Psoas muscle (tissue), 8 donors: ENCODE measurements around the gene CRY1. TPM values are rescaled to one million over a fixed set of nuclear protein-coding genes. Genes with fewer than 3 reads are reported as not detected.

ENCODE experiments used
- ATAC-seq, 4 donors: fragments of 200-7000 bp; cut with Tn5 transposase; one replicate each; pipeline ENCODE4 v1.9.1; 2020; ENCODE audit warnings: moderate library complexity in 3 of 4, mild to moderate bottlenecking in 2 of 4
- DNase-seq, 2 donors: peaks; one replicate each; pipeline ENCODE4 v3.0.0-alpha.2; 2020
- H3K27ac ChIP-seq: fragments of 200-600 bp; one replicate; pipeline ENCODE4 v1.8.0; 2022
- H3K27me3 ChIP-seq, 3 donors: fragments of 200-600 bp in 1 of 3; one replicate each; pipeline versions ENCODE4 v1.6.1 to v1.8.0; 2013 to 2022; ENCODE audit warnings: low read length in 2 of 3, mild to moderate bottlenecking in 2 of 3, moderate library complexity in 1 of 3; ENCODE audit not compliant: insufficient read depth in 3 of 3
- H3K36me3 ChIP-seq, 2 donors: fragments of 200-600 bp in 1 of 2; one replicate each; pipeline versions ENCODE4 v1.6.1 to v1.8.0; 2013 to 2022; ENCODE audit warnings: low read depth in 1 of 2, mild to moderate bottlenecking in 1 of 2, moderate library complexity in 1 of 2; ENCODE audit not compliant: insufficient read depth in 1 of 2
- H3K4me1 ChIP-seq: fragments of 200-600 bp; one replicate; pipeline ENCODE4 v1.8.0; 2022
- H3K4me3 ChIP-seq: fragments of 200-600 bp; one replicate; pipeline ENCODE4 v1.8.0; 2022; ENCODE audit warnings: mild to moderate bottlenecking
- H3K9me3 ChIP-seq: fragments of 200-600 bp; one replicate; pipeline ENCODE4 v1.8.0; 2022
- WGBS, 3 donors: extraction: QIAGEN DNeasy Blood & Tissue Kit; methylation state at CpG; one replicate each; pipeline versions ENCODE4 v1.1.6 to v1.1.7; 2013; 5-methylcytosine and 5-hydroxymethylcytosine counted together
- intact Hi-C, 2 donors: fragments of 100-400 bp; cut with DNase I; formaldehyde crosslinking; loops; one replicate each; pipeline versions ENCODE4 v1.11.0 to v1.14.2; 2022
- polyA plus RNA-seq, 3 donors: library from polyadenylated mRNA; stranded (reverse); fragments of 200-250 nt; gene quantifications; one replicate each; pipeline ENCODE4 v1.2.3, GENCODE V29; 2013
- total RNA-seq, 4 donors: library from RNA; stranded (reverse); fragmentation: NEBNext Ultra II Directional in 2 of 4; extraction: Animal tissue kit (Norgen Biotek cat#: 25700) in 2 of 4; gene quantifications; one replicate each; pipeline versions ENCODE4 v1.2.1 to v1.2.4, GENCODE V29; 2021 to 2023
- TF ChIP-seq, protein P1 (sequence below): fragments of 200-600 bp; IDR thresholded peaks from one replicate; pipeline ENCODE4 v1.8.0; 2022; ENCODE audit warnings: antibody characterized with exemption
- donor health status: healthy with polysubstance abuse.
- donor health status: DM: no; HTN: no; CAD: no; lungs with moderate emphysema.
- donor health status: Bipolar disorder and iron deficiency.
- donor health status: healthy.
- donor health status: DM: yes; HTN: yes; CAD: no.
- donor health status: DM: no; HTN: no; CAD: no.
- donor health status: DM: no; HTN: no; CAD: no.
- donor health status: DM: yes; HTN: yes; CAD: no.

Gene CRY1
- total and polyA plus RNA-seq, 7 donors = 8.8 to 23.3 (median 11.6) TPM

DNA sequence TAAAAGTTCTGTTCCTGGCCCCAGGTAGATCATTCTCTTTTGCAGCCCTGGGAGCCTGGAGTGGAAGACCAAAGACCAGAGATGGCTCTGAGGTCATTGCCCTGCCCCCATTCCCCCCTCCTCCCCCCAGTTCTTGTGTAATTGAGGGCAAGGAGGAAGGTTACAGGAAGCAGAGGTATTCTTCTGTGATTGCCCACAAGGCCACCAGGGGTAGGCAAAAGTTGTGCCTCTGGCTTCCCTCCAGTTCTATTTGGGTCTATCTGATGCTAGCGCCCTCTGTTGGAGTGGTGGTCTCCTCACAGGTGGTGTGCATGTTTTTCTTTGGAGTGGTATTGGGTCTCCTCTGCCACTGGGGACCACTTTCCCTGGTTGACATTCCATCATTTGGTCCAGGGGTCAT, 41.2 kb upstream of the CRY1 start:
- Histone ChIP-seq H3K4me3 (no peak overlapping the region), H3K9me3 (no peaks in the 10 kb centered on the region), H3K27me3 (no peaks in the 10 kb centered on the region), H3K27ac (no peak overlapping the region), H3K4me1 (no peaks in the 10 kb centered on the region), H3K36me3 (no peaks in the 10 kb centered on the region)
- intact Hi-C loops = loop anchor here in 1 of 2 donors (5.0 kb wide), 1 partner anchor 473 kb away; no protein-coding TSS in a partner anchor
- 83 to 87% (median 86%) methylated on average over 1 of the region's 1 CpG for WGBS, 3 donors
- ATAC-seq = no peak
- DNase-seq = no peak
- TF ChIP-seq, protein P1, sequence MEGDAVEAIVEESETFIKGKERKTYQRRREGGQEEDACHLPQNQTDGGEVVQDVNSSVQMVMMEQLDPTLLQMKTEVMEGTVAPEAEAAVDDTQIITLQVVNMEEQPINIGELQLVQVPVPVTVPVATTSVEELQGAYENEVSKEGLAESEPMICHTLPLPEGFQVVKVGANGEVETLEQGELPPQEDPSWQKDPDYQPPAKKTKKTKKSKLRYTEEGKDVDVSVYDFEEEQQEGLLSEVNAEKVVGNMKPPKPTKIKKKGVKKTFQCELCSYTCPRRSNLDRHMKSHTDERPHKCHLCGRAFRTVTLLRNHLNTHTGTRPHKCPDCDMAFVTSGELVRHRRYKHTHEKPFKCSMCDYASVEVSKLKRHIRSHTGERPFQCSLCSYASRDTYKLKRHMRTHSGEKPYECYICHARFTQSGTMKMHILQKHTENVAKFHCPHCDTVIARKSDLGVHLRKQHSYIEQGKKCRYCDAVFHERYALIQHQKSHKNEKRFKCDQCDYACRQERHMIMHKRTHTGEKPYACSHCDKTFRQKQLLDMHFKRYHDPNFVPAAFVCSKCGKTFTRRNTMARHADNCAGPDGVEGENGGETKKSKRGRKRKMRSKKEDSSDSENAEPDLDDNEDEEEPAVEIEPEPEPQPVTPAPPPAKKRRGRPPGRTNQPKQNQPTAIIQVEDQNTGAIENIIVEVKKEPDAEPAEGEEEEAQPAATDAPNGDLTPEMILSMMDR = no peak

DNA sequence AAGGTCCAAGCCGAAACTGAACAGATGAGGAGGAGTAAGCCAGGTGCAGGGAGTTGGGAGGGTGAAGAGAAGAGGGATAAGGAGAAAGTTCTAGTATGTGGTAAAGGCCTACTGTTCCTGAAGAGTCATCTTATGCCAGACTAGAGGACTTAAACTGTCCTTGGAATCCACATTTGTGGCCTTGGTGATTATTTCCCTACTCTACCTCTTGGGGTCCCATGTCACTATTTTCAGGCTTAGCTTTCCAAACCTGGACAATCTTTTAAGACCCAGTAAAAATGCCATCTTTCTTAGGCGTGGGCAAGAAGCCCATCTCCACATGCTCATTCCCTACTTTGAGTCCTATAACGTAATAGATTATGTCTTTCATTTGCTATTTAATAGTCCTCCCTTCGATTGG, 40.1 kb upstream of the CRY1 start:
- Histone ChIP-seq H3K27me3 (no peaks in the 10 kb centered on the region), H3K4me1 (no peaks in the 10 kb centered on the region), H3K4me3 (no peak overlapping the region), H3K36me3 (no peaks in the 10 kb centered on the region), H3K27ac (no peak overlapping the region), H3K9me3 (no peaks in the 10 kb centered on the region)
- DNase-seq = no peak
- 82 to 89% (median 89%) methylated on average over 4 of the region's 4 CpGs for WGBS, 3 donors
- TF ChIP-seq, protein P1 = no peak
- intact Hi-C loops = loop anchor here (2.0 to 5.0 kb wide), 2 partner anchors 473 to 474 kb away; no protein-coding TSS in a partner anchor
- no peak for ATAC-seq

DNA sequence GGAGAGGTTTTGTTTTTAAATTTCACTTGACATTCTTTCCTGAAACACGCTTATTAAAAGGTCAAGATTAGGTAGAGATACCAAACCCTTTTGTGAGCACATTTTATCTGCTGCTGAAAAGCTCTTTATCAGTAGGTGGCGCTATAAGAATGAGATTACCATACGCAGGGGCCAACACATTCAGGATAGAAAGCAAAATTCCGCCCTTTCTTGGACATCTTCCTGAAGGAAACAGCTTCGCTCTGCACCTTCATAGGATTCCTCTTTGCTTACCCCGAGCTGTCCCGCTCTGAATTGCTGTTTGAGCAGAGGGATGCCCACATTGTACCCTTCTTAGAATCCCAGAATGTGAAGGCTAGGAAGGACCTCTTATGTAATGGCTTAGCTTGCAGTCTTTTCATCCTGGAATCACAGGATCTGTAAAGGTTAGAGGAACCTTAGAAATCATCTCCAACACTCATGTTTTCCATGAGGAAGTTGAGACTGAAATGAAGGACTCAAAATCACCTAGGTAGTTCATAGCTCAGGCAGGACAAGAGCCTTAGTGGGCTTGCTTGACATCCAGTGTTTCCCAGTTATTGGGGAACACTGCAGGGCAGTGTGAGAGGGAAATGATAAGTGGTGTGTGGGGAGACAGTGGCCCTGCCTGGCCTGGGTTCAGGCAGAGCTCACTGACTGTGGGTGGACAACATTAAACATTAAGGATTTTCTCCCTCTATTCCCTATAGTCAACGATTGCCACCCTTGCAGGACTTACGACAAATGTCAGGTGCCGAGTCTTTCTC, 38.7 kb upstream of the CRY1 start:
- Histone ChIP-seq H3K9me3 (no peaks in the 10 kb centered on the region), H3K36me3 (no peaks in the 10 kb centered on the region), H3K27ac (no peak overlapping the region), H3K4me1 (no peaks in the 10 kb centered on the region), H3K27me3 (no peaks in the 10 kb centered on the region), H3K4me3 (no peak overlapping the region)
- intact Hi-C loops = loop anchor here (2.0 to 5.0 kb wide), 2 partner anchors 475 kb away; no protein-coding TSS in a partner anchor
- WGBS, 3 donors = 29 to 32% (median 31%) methylated on average over 10 of the region's 10 CpGs
- DNase-seq = no peak
- TF ChIP-seq, protein P1 = peak; percentile 62
- peak in 1 of 4 donors; percentile 54 for ATAC-seq

DNA sequence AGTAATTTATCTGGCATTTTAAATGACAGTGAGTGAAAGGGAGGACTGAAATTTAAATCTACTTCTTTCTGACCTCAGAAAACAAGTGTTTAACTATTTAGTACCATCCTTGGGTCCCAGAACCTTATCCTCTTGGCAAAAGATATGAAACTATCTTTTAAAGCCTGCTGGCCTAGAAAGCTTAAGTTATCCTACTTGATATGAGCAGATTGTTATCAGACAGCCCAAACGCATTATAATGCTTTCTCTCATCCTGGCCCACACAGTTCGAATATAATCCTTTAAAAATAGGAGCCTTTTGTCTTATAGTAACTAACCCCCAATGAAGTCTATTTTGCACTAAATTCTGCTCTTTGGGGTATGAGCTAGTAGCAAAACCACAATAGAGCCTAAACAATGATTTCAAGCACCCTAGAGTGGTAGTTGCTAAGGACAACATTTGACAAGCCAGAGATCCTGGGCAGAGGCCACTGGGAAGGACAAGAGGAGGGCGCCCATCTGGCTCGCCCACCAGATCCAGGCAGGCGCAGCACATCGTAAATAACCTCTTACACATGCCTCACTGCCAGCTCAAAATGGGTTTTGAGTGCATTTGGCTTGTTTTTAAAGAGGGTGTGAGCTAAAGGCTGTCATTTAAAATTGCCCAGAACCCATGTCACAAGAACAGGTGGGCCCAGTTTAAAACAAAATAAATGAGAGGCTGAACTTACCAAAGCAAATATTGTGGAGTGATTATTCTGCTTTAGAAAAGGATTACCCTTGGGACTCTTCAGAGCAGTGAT, 37.7 kb upstream of the CRY1 start:
- 56 to 65% (median 59%) methylated on average over 6 of the region's 6 CpGs for WGBS, 3 donors
- no peaks in the 10 kb centered on the region for H3K36me3 ChIP-seq
- no peaks in the 10 kb centered on the region for H3K9me3 ChIP-seq
- no peak overlapping the region for H3K27ac ChIP-seq
- intact Hi-C loops = loop anchor here in 1 of 2 donors (5.0 kb wide), 1 partner anchor 476 kb away; no protein-coding TSS in a partner anchor
- H3K27me3 ChIP-seq = no peaks in the 10 kb centered on the region
- TF ChIP-seq, protein P1 = no peak
- no peaks in the 10 kb centered on the region for H3K4me1 ChIP-seq
- DNase-seq (no peak), ATAC-seq (no peak)
- no peak overlapping the region for H3K4me3 ChIP-seq
